Mesendoderm (in vitro differentiated cells): ENCODE results near the gene CYP2A7.
"Not testable (repeated sequence)": the region's sequence is repeated elsewhere in the genome, so short reads cannot be mapped to it uniquely, and the experiment has no call there.

Experiments
- DNase-seq: peaks from one replicate; pipeline ENCODE4 v3.0.0; 2013
- H2AK5ac ChIP-seq: 2 replicates; pipeline ENCODE4 v1.6.1; 2013; ENCODE audit warnings: low read length, inconsistent platforms
- H2BK120ac ChIP-seq: 2 replicates; pipeline ENCODE4 v1.6.1; 2013; ENCODE audit warnings: low read depth, mild to moderate bottlenecking, low read length, moderate library complexity, mixed read lengths
- H2BK15ac ChIP-seq: replicated peaks from 2 replicates; pipeline ENCODE4 v1.6.1; 2013; ENCODE audit warnings: low read depth, mild to moderate bottlenecking, moderate library complexity
- H2BK5ac ChIP-seq: 2 replicates; pipeline ENCODE4 v1.6.1; 2013; ENCODE audit warnings: low read length, inconsistent platforms
- H3K18ac ChIP-seq: 2 replicates; pipeline ENCODE4 v1.6.1; 2013; ENCODE audit warnings: mild to moderate bottlenecking, low read length, mixed read lengths
- H3K23ac ChIP-seq: one replicate; pipeline ENCODE4 v1.6.1; 2013; ENCODE audit warnings: low read length
- H3K27ac ChIP-seq: 2 replicates; pipeline ENCODE4 v1.5.1; 2013; ENCODE audit warnings: low read depth, mild to moderate bottlenecking, inconsistent platforms, low read length, moderate library complexity
- H3K27me3 ChIP-seq: 2 replicates; pipeline ENCODE4 v1.6.1; 2013; ENCODE audit warnings: low read length, control low read depth, mild to moderate bottlenecking, inconsistent platforms; ENCODE audit not compliant: insufficient read depth, poor library complexity
- H3K36me3 ChIP-seq: 2 replicates; pipeline ENCODE4 v1.6.1; 2013; ENCODE audit warnings: low read length, inconsistent platforms; ENCODE audit not compliant: control insufficient read depth, insufficient read depth
- H3K4ac ChIP-seq: one replicate; pipeline ENCODE4 v1.6.1; 2013; ENCODE audit warnings: low read depth, mild to moderate bottlenecking, low read length, moderate library complexity
- H3K4me1 ChIP-seq: 2 replicates; pipeline ENCODE4 v1.6.1; 2013; ENCODE audit warnings: low read depth, low read length, inconsistent platforms; ENCODE audit not compliant: control insufficient read depth
- H3K4me2 ChIP-seq: 2 replicates; pipeline ENCODE4 v1.6.1; 2013; ENCODE audit warnings: low read length
- H3K4me3 ChIP-seq: 2 replicates; pipeline ENCODE4 v1.5.1; 2013; ENCODE audit warnings: mild to moderate bottlenecking, low read length
- H3K56ac ChIP-seq: one replicate; pipeline ENCODE4 v1.6.1; 2013; ENCODE audit warnings: low read length
- H3K79me1 ChIP-seq: 2 replicates; pipeline ENCODE4 v1.6.1; 2013; ENCODE audit warnings: low read length, inconsistent platforms
- H3K79me2 ChIP-seq: 2 replicates; pipeline ENCODE4 v1.6.1; 2013; ENCODE audit warnings: mild to moderate bottlenecking, low read length; ENCODE audit not compliant: control insufficient read depth, insufficient read depth
- H3K9ac ChIP-seq: 2 replicates; pipeline ENCODE4 v1.6.1; 2013; ENCODE audit warnings: low read length, inconsistent platforms
- H4K5ac ChIP-seq: one replicate; pipeline ENCODE4 v1.6.1; 2013; ENCODE audit warnings: low read length
- H4K8ac ChIP-seq: one replicate; pipeline ENCODE4 v1.6.1; 2013; ENCODE audit warnings: low read depth, mild to moderate bottlenecking, control low read depth, low read length, moderate library complexity
- WGBS: extraction: QIAGEN DNeasy Blood & Tissue Kit; methylation state at CpG from one replicate; pipeline ENCODE4 v1.1.7; 2013; ENCODE audit warnings: low lambda C conversion rate, missing lambda C conversion rate; ENCODE audit not compliant: insufficient coverage; ENCODE audit errors: extremely low coverage; 5-methylcytosine and 5-hydroxymethylcytosine counted together

CYP2A7 gene

GRCh38 chr19:40893112-40893511, 11.1 kb upstream of the CYP2A7 start:
- DNase-seq, result no peak
- Histone ChIP-seq H2AK5ac (no peak overlapping the region), H3K4me1 (no peaks in the 10 kb centered on the region), H3K27me3 (no peaks in the 10 kb centered on the region), H3K4ac (no peak overlapping the region), H3K4me2 (no peak overlapping the region), H3K36me3 (no peaks in the 10 kb centered on the region), H3K18ac (no peak overlapping the region), H2BK15ac (no peak overlapping the region), H3K79me1 (no peaks in the 10 kb centered on the region), H3K23ac (no peak overlapping the region), H3K9ac (no peak overlapping the region), H3K4me3 (no peak overlapping the region), H3K56ac (no peak overlapping the region), H4K8ac (no peak overlapping the region), H4K5ac (no peak overlapping the region), H2BK5ac (no peak overlapping the region), H3K79me2 (no peaks in the 10 kb centered on the region), H3K27ac (no peak overlapping the region), H2BK120ac (no peak overlapping the region)

GRCh38 chr19:40889366-40889765, 7.3 kb upstream of the CYP2A7 start:
- H3K79me1 ChIP-seq, result no peaks in the 10 kb centered on the region
- no peak overlapping the region for H3K9ac ChIP-seq
- H2BK5ac ChIP-seq, result no peak overlapping the region
- H3K18ac ChIP-seq, result no peak overlapping the region
- no peak overlapping the region for H4K5ac ChIP-seq
- H3K27ac ChIP-seq, result no peak overlapping the region
- H2BK15ac ChIP-seq, result no peak overlapping the region
- WGBS, result no CpG with 5 or more reads among the region's 3 CpGs
- no peak overlapping the region for H4K8ac ChIP-seq
- H3K23ac ChIP-seq, result no peak overlapping the region
- H3K4me2 ChIP-seq, result no peak overlapping the region
- no peak overlapping the region for H3K4me3 ChIP-seq
- no peak overlapping the region for H2AK5ac ChIP-seq
- no peak overlapping the region for H3K56ac ChIP-seq
- H3K4me1 ChIP-seq, result no peaks in the 10 kb centered on the region
- H3K36me3 ChIP-seq, result no peaks in the 10 kb centered on the region
- H2BK120ac ChIP-seq, result no peak overlapping the region
- H3K4ac ChIP-seq, result no peak overlapping the region
- DNase-seq, result no peak
- H3K27me3 ChIP-seq, result no peaks in the 10 kb centered on the region
- H3K79me2 ChIP-seq, result no peaks in the 10 kb centered on the region

- Histone ChIP-seq H2BK5ac (no peak overlapping the region), H3K9ac (no peak overlapping the region), H2BK15ac (no peak overlapping the region), H3K27me3 (no peaks in the 10 kb centered on the region), H3K4me1 (no peaks in the 10 kb centered on the region), H3K79me2 (no peaks in the 10 kb centered on the region), H3K27ac (no peak overlapping the region), H2BK120ac (no peak overlapping the region), H3K23ac (no peak overlapping the region), H4K8ac (no peak overlapping the region), H3K79me1 (no peaks in the 10 kb centered on the region), H3K36me3 (no peaks in the 10 kb centered on the region), H4K5ac (no peak overlapping the region), H3K18ac (no peak overlapping the region), H3K56ac (no peak overlapping the region), H3K4ac (no peak overlapping the region), H3K4me2 (no peak overlapping the region), H3K4me3 (no peak overlapping the region), H2AK5ac (no peak overlapping the region)
- DNase-seq, result no peak
- no CpG with 5 or more reads among the region's 4 CpGs for WGBS
Measured at GRCh38 chr19:40888191-40888590, 6.2 kb upstream of the CYP2A7 start.

GRCh38 chr19:40884187-40884931, 2.3 kb upstream of the CYP2A7 start:
- not testable (repeated sequence) for DNase-seq, H2AK5ac ChIP-seq, H2BK15ac ChIP-seq, H3K4ac ChIP-seq, H3K79me2 ChIP-seq, H3K27me3 ChIP-seq, H3K4me1 ChIP-seq, H4K5ac ChIP-seq, H3K36me3 ChIP-seq, H2BK5ac ChIP-seq, H3K27ac ChIP-seq, H3K56ac ChIP-seq, H3K9ac ChIP-seq, H4K8ac ChIP-seq, H3K23ac ChIP-seq, H3K4me3 ChIP-seq, H3K18ac ChIP-seq, H2BK120ac ChIP-seq, H3K4me2 ChIP-seq, H3K79me1 ChIP-seq
- whole genome bisulfite sequencing, result no CpG with 5 or more reads among the region's 1 CpG

- H3K4me1 ChIP-seq, H2BK120ac ChIP-seq, H2BK15ac ChIP-seq, H3K79me1 ChIP-seq, H3K36me3 ChIP-seq, H3K9ac ChIP-seq, H4K5ac ChIP-seq, H3K27me3 ChIP-seq, H3K4ac ChIP-seq, H3K56ac ChIP-seq, H3K27ac ChIP-seq, H3K18ac ChIP-seq, H3K4me3 ChIP-seq, H2AK5ac ChIP-seq, H4K8ac ChIP-seq, H3K23ac ChIP-seq, H2BK5ac ChIP-seq, H3K79me2 ChIP-seq, DNase-seq, H3K4me2 ChIP-seq: not testable (repeated sequence)
- WGBS, result no CpG with 5 or more reads among the region's 4 CpGs
Measured at GRCh38 chr19:40879349-40879748, 2.7 kb downstream of the CYP2A7 start.

GRCh38 chr19:40875526-40875951, 6.5 kb downstream of the CYP2A7 start:
- no CpG with 5 or more reads among the region's 23 CpGs for WGBS
- DNase-seq, result peak; percentile 40

More at GRCh38 chr19:40875526-40875951, 6.5 kb downstream of the CYP2A7 start:
- H3K27ac ChIP-seq, H3K36me3 ChIP-seq, H4K5ac ChIP-seq, H3K4me2 ChIP-seq, H3K4ac ChIP-seq, H2BK120ac ChIP-seq, H3K79me2 ChIP-seq, H3K23ac ChIP-seq, H3K27me3 ChIP-seq, H3K9ac ChIP-seq, H4K8ac ChIP-seq, H3K4me1 ChIP-seq, H3K56ac ChIP-seq, H2BK5ac ChIP-seq, H2BK15ac ChIP-seq, H3K4me3 ChIP-seq, H3K79me1 ChIP-seq, H2AK5ac ChIP-seq, H3K18ac ChIP-seq: not testable (repeated sequence)
